Measurements from ENCODE around the gene SSR2.

- TF ChIP-seq, protein P1, sequence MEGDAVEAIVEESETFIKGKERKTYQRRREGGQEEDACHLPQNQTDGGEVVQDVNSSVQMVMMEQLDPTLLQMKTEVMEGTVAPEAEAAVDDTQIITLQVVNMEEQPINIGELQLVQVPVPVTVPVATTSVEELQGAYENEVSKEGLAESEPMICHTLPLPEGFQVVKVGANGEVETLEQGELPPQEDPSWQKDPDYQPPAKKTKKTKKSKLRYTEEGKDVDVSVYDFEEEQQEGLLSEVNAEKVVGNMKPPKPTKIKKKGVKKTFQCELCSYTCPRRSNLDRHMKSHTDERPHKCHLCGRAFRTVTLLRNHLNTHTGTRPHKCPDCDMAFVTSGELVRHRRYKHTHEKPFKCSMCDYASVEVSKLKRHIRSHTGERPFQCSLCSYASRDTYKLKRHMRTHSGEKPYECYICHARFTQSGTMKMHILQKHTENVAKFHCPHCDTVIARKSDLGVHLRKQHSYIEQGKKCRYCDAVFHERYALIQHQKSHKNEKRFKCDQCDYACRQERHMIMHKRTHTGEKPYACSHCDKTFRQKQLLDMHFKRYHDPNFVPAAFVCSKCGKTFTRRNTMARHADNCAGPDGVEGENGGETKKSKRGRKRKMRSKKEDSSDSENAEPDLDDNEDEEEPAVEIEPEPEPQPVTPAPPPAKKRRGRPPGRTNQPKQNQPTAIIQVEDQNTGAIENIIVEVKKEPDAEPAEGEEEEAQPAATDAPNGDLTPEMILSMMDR (IDR thresholded peaks at IDR 0.05) = no peak
- TF ChIP-seq POLR2A (IDR thresholded peaks at IDR 0.05) = no peak
Measured at GRCh38 chr1:155999964-156000363, 20.8 kb downstream of the SSR2 start.
